H1 (cell line): Measurements from ENCODE around the gene STX5. TPM values are rescaled to one million over a fixed set of nuclear protein-coding genes. Genes with fewer than 3 reads are reported as not detected.

Experiments used
- ASH2L ChIP-seq: fragments of 200-600, 300-600 bp; sonication (generic); IDR thresholded peaks from one replicate; pipeline ENCODE4 v1.7.1; 2017; ENCODE audit warnings: low read length
- JUN ChIP-seq: IDR thresholded peaks from 2 replicates; pipeline ENCODE4 v1.6.1; 2011; ENCODE audit warnings: low read depth, mild to moderate bottlenecking, improper control_type of control experiment, low read length
- KDM5A ChIP-seq: fragments of 200-600 bp; IDR thresholded peaks from 2 replicates; pipeline ENCODE4 v1.7.1; 2012; ENCODE audit warnings: mild to moderate bottlenecking, low read length, inconsistent platforms, mixed read lengths
- NANOG ChIP-seq: IDR thresholded peaks from 2 replicates; pipeline ENCODE4 v1.6.1; 2011; ENCODE audit warnings: low read length, low read depth, mild to moderate bottlenecking, inconsistent platforms; ENCODE audit not compliant: insufficient read depth, poor library complexity, severe bottlenecking
- POLR2A ChIP-seq, 2 experiments: IDR thresholded peaks; 1 replicate in 1 of 2; 2 replicates in 1 of 2; pipeline ENCODE4 v1.6.1; 2011; ENCODE audit warnings: low read depth in 2 of 2, low read length in 2 of 2, mild to moderate bottlenecking in 2 of 2; ENCODE audit errors: control extremely low read depth in 1 of 2
- SP4 ChIP-seq: IDR thresholded peaks from 2 replicates; pipeline ENCODE4 v1.6.1; 2012; ENCODE audit warnings: low read length, inconsistent platforms
- polyA plus RNA-seq, 7 experiments: library from polyadenylated mRNA; depleted of rRNA in 3 of 7; stranded (reverse) in 5 of 7; unstranded in 2 of 7; fragments of >200 nt in 5 of 7; fragments of 200-250 nt in 2 of 7; gene quantifications; 1 replicate in 5 of 7; 2 replicates in 1 of 7; 4 replicates in 1 of 7; pipeline versions ENCODE4 v1.2.1 to v1.2.3, GENCODE V29; 2011 to 2013; ENCODE audit warnings: missing spikeins in 2 of 7, mixed read lengths in 2 of 7
- total RNA-seq: library from RNA; stranded (reverse); fragmentation: NEBNext Ultra II Directional; extraction: Animal tissue kit (Norgen Biotek cat#: 25700); gene quantifications from 2 replicates; pipeline ENCODE4 v1.2.1, GENCODE V29; 2021
- TF ChIP-seq, protein P1 (sequence below): IDR thresholded peaks from 2 replicates; pipeline ENCODE4 v1.6.1; 2012; ENCODE audit warnings: low read length, inconsistent platforms
- TF ChIP-seq, protein P2 (sequence below): IDR thresholded peaks from 2 replicates; pipeline ENCODE4 v1.6.1; 2012; ENCODE audit warnings: inconsistent platforms

The STX5 gene
- total and polyA plus RNA-seq, 2 of the 8 experiments (the other 6 are each of a cell fraction or from before 2014, with no cell fraction given) = 24.2 to 28.5 TPM

- TF ChIP-seq, protein P1, sequence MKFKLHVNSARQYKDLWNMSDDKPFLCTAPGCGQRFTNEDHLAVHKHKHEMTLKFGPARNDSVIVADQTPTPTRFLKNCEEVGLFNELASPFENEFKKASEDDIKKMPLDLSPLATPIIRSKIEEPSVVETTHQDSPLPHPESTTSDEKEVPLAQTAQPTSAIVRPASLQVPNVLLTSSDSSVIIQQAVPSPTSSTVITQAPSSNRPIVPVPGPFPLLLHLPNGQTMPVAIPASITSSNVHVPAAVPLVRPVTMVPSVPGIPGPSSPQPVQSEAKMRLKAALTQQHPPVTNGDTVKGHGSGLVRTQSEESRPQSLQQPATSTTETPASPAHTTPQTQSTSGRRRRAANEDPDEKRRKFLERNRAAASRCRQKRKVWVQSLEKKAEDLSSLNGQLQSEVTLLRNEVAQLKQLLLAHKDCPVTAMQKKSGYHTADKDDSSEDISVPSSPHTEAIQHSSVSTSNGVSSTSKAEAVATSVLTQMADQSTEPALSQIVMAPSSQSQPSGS = no peak
- no peak for TF ChIP-seq ASH2L
- no peak for TF ChIP-seq JUN
- TF ChIP-seq SP4 = 0 out of 2 replicates have a peak, but pooled peaks have one; percentile 43
- TF ChIP-seq POLR2A (IDR thresholded peaks at IDR 0.05; ENCODE audit: control extremely low read depth in 1 of 2, low read depth in 2 of 2, low read length in 2 of 2) = no peak
- TF ChIP-seq KDM5A = no peak
- no peak for TF ChIP-seq NANOG
- TF ChIP-seq, protein P2, sequence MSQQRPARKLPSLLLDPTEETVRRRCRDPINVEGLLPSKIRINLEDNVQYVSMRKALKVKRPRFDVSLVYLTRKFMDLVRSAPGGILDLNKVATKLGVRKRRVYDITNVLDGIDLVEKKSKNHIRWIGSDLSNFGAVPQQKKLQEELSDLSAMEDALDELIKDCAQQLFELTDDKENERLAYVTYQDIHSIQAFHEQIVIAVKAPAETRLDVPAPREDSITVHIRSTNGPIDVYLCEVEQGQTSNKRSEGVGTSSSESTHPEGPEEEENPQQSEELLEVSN = 0 out of 2 replicates have a peak, but pooled peaks have one; percentile 10
Measured at GRCh38 chr11:62786318-62787004, 45.4 kb downstream of the STX5 start (continued).
